ENCODE measurements around the gene SORL1. TPM values are rescaled to one million over a fixed set of nuclear protein-coding genes. Genes with fewer than 3 reads are reported as not detected.
A peak's percentile ranks its signal among the peaks of the same experiment; 100 is the strongest.

Gene SORL1
- total RNA-seq, 1 donor from 2014 or later = 11.3 TPM

GRCh38 chr11:121570453-121570852 is 118.3 kb downstream of the SORL1 start:
- H3K4me3 ChIP-seq (ENCODE audit: low read depth, low read length) = no peak overlapping the region
- H3K27me3 ChIP-seq (ENCODE audit: control insufficient read depth, insufficient read depth, low read length) = no peaks in the 10 kb centered on the region
- H3K36me3 ChIP-seq (ENCODE audit: control insufficient read depth, insufficient read depth, low read length) = no peaks in the 10 kb centered on the region
- DNase-seq (ENCODE audit: low read depth) (no peak), FAIRE-seq (no peak)
- no peak for TF ChIP-seq CTCF (IDR thresholded peaks at IDR 0.05; ENCODE audit: insufficient read depth, low read length, severe bottlenecking)

DNA sequence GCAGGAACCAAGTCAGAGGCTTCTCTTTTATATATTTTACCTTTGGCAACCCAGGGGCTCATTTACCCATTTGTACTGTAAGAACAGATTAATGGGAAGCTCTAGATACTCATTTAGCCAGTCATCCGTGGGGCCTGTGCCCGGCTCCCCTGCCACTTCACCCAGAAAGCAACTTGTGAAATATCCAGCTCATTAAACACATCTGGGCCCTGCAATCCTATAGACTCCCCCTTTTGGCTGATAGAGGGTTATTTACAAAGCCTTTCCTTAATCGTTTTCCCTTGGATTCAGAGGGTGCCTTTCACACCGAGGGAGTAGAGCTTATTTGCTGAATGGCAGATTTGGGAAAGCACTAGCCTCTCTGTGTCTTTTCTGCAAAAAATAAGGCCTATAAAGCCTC is 119.4 kb downstream of the SORL1 start:
- TF ChIP-seq CTCF (IDR thresholded peaks at IDR 0.05; ENCODE audit: insufficient read depth, low read length, severe bottlenecking) = no peak
- DNase-seq (ENCODE audit: low read depth) (no peak), FAIRE-seq (no peak)
- no peaks in the 10 kb centered on the region for H3K27me3 ChIP-seq (ENCODE audit: control insufficient read depth, insufficient read depth, low read length)
- no peak overlapping the region for H3K4me3 ChIP-seq (ENCODE audit: low read depth, low read length)
- no peaks in the 10 kb centered on the region for H3K36me3 ChIP-seq (ENCODE audit: control insufficient read depth, insufficient read depth, low read length)

- TF ChIP-seq CTCF (IDR thresholded peaks at IDR 0.05; ENCODE audit: insufficient read depth, low read length, severe bottlenecking) = no peak
- no peak overlapping the region for H3K4me3 ChIP-seq (ENCODE audit: low read depth, low read length)
- H3K36me3 ChIP-seq (ENCODE audit: control insufficient read depth, insufficient read depth, low read length) = no peaks in the 10 kb centered on the region
- no peaks in the 10 kb centered on the region for H3K27me3 ChIP-seq (ENCODE audit: control insufficient read depth, insufficient read depth, low read length)
- FAIRE-seq (peak; percentile 85), DNase-seq (ENCODE audit: low read depth) (no peak)
These were observed 120.5 kb downstream of the SORL1 start for GRCh38 chr11:121572571-121573059.

DNA sequence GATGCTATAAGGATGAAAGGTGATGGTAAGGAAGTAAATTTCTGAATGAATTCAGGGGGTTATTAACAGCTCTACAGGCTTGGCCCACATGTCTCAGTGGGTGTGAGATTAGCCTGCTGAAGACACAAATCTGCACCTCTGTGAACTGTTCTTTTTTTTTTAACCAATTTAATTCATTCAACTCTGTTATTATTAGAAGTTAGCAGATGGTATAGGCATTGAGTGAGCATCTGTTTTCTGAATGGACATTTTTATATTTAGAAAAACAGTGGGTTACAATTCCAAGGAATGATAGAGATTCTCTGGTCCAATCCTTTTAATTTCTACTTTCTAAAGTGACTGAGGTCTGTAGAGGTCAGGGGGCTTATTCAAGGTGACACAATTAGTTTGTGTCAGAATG is 122.7 kb downstream of the SORL1 start:
- DNase-seq (ENCODE audit: low read depth) (no peak), FAIRE-seq (no peak)
- TF ChIP-seq CTCF (IDR thresholded peaks at IDR 0.05; ENCODE audit: insufficient read depth, low read length, severe bottlenecking) = no peak
- H3K36me3 ChIP-seq (ENCODE audit: control insufficient read depth, insufficient read depth, low read length) = no peaks in the 10 kb centered on the region
- no peaks in the 10 kb centered on the region for H3K27me3 ChIP-seq (ENCODE audit: control insufficient read depth, insufficient read depth, low read length)
- no peak overlapping the region for H3K4me3 ChIP-seq (ENCODE audit: low read depth, low read length)

DNA sequence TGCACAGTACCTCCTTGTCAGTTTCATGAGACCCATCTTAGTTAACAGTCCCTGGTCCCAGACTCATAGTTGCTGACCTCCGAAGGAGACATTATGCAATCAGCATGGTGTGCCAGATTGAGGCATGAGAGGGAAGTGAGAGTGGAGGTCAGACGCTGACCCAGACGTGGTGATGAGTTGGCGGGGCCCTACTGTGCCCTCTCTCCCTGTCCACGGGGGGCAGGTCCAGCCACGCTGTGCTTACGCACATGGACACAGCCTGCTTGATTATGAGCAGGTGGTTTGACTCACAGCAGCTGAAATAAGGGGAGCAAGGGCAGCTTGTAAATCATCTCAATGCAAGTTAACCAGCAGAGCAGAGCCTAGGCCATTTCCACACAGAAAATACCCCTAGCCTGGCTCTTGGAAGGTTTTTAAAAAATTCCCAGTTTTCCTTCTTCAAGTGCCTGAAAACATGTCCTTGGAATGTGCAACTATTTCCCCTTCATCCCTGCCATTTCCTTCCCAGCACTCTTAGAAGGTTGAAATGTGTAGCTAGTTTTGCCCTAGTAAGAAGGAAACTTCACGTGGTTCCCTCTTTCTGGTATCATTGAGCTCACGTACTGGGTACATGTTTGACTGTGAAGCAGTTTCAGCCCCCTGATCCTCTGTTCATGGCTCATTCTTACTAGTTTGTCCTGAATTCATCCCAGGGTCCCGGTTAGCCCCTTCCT is 123.3 kb downstream of the SORL1 start:
- Histone ChIP-seq H3K36me3 (ENCODE audit: control insufficient read depth, insufficient read depth, low read length) (no peaks in the 10 kb centered on the region), H3K27me3 (ENCODE audit: control insufficient read depth, insufficient read depth, low read length) (no peaks in the 10 kb centered on the region), H3K4me3 (ENCODE audit: low read depth, low read length) (no peak overlapping the region)
- FAIRE-seq (no peak), DNase-seq (ENCODE audit: low read depth) (no peak)
- TF ChIP-seq CTCF (IDR thresholded peaks at IDR 0.05; ENCODE audit: insufficient read depth, low read length, severe bottlenecking) = no peak

GRCh38 chr11:121575963-121576290 is 123.8 kb downstream of the SORL1 start:
- no peak for TF ChIP-seq CTCF (IDR thresholded peaks at IDR 0.05; ENCODE audit: insufficient read depth, low read length, severe bottlenecking)
- no peak for FAIRE-seq
- Histone ChIP-seq H3K27me3 (ENCODE audit: control insufficient read depth, insufficient read depth, low read length) (no peaks in the 10 kb centered on the region), H3K4me3 (ENCODE audit: low read depth, low read length) (no peak overlapping the region), H3K36me3 (ENCODE audit: control insufficient read depth, insufficient read depth, low read length) (no peaks in the 10 kb centered on the region)
- no peak for DNase-seq (ENCODE audit: low read depth)
